Stomach (tissue), 9 donors: ENCODE data around the gene ZNF202. TPM values are rescaled to one million over a fixed set of nuclear protein-coding genes. Genes with fewer than 3 reads are reported as not detected.
"Not testable (repeated sequence)": the region's sequence is repeated elsewhere in the genome, so short reads cannot be mapped to it uniquely, and the experiment has no call there.

ENCODE experiments used
- DNase-seq, 2 donors: peaks; one replicate each; pipeline versions ENCODE4 v3.0.0 to v3.0.0-alpha.2; 2013 to 2019
- H3K27ac ChIP-seq, 5 donors: fragments of 200-600 bp in 4 of 5; sonication (generic) in 4 of 5; one replicate each; pipeline ENCODE4 v1.5.1; 2013 to 2019; ENCODE audit warnings: mild to moderate bottlenecking in 1 of 5, moderate library complexity in 1 of 5
- H3K27me3 ChIP-seq, 3 donors: fragments of 200-600 bp; sonication (generic); one replicate each; pipeline ENCODE4 v1.5.1; 2017 to 2019; ENCODE audit warnings: mixed run types in 1 of 3
- H3K36me3 ChIP-seq, 4 donors: fragments of 200-600 bp; sonication (generic); 1 replicate in 3 of 4; 2 replicates in 1 of 4; pipeline ENCODE4 v1.5.1; 2016 to 2019
- H3K4me1 ChIP-seq, 4 donors: fragments of 200-600 bp; sonication (generic); one replicate each; pipeline ENCODE4 v1.5.1; 2016 to 2019
- H3K4me3 ChIP-seq, 4 donors: fragments of 200-600 bp; sonication (generic) in 3 of 4; one replicate each; pipeline ENCODE4 v1.5.1; 2016 to 2019; ENCODE audit warnings: mild to moderate bottlenecking in 1 of 4
- H3K9me3 ChIP-seq, 4 donors: fragments of 200-600 bp; sonication (generic); one replicate each; pipeline ENCODE4 v1.5.1; 2016 to 2019
- EP300 ChIP-seq: sonication (generic); formaldehyde crosslinking; IDR thresholded peaks from one replicate; pipeline ENCODE4 v1.6.1; 2017; ENCODE audit warnings: antibody characterized with exemption
- POLR2A ChIP-seq, 4 donors: fragments of 450-650 bp; IDR thresholded peaks; one replicate each; pipeline ENCODE4 v1.6.1; 2016; ENCODE audit warnings: antibody characterized with exemption in 4 of 4, control low read depth in 2 of 4, mild to moderate bottlenecking in 1 of 4, moderate library complexity in 1 of 4
- POLR2AphosphoS5 ChIP-seq, 3 donors: sonication (generic); formaldehyde crosslinking; IDR thresholded peaks; one replicate each; pipeline ENCODE4 v1.6.1; 2016; ENCODE audit warnings: antibody characterized with exemption in 3 of 3
- WGBS, 5 donors: extraction: QIAGEN DNeasy Blood & Tissue Kit in 3 of 5; methylation state at CpG; one replicate each; pipeline versions ENCODE4 v1.1.5 to v1.1.7; 2013 to 2018; 5-methylcytosine and 5-hydroxymethylcytosine counted together
- intact Hi-C: fragments of 100-400 bp; cut with DNase I; formaldehyde crosslinking; loops from one replicate; pipeline ENCODE4 v1.15.1; 2023; ENCODE audit warnings: low total_unique reads
- polyA plus RNA-seq, 3 donors: library from polyadenylated mRNA; stranded (reverse); fragments of 200-250 nt; gene quantifications; one replicate each; pipeline ENCODE4 v1.2.3, GENCODE V29; 2013
- total RNA-seq, 5 donors: library from RNA; depleted of rRNA; stranded (reverse); fragments of >200 nt; gene quantifications; one replicate each; pipeline versions ENCODE4 v1.1.0 to v1.2.3, GENCODE V29; 2014 to 2016
- TF ChIP-seq, protein P1 (sequence below), 7 experiments: fragments of 450-650 bp in 4 of 7; fragments of 200-600 bp in 3 of 7; sonication (generic) in 3 of 7; IDR thresholded peaks; one replicate each; pipeline ENCODE4 v1.5.1; 2016 to 2019; ENCODE audit warnings: antibody characterized with exemption in 7 of 7, control low read depth in 2 of 7, mild to moderate bottlenecking in 1 of 7
- donor health status: healthy with polysubstance abuse.
- donor health status: Bipolar disorder and iron deficiency.
- donor health status: healthy.

The ZNF202 gene
- total and polyA plus RNA-seq, 8 donors = 1.7 to 17.4 (median 4.6) TPM

DNA sequence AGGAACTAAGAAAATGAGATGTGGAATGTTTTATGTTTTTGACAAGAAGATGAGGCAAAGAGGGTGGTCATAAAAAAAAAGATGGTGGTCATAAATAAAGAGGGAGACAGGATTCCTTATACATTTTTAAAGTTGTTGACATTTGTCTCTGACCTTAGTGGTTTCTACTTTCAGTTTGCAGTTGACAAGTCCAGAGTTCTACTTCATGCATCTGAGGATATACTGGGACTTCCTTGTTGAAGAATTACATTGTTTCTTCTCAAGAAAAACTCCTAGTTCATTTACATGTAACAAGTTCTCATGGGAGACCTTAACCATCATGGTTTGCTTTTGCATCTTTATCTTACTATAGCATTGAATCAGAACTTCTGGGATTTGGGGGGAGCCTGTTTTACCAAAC is 11.7 kb upstream of the ZNF202 start:
- Histone ChIP-seq H3K4me3 (no peak overlapping the region), H3K4me1 (no peaks in the 10 kb centered on the region), H3K36me3 (no peaks in the 10 kb centered on the region), H3K27ac (no peak overlapping the region), H3K9me3 (no peaks in the 10 kb centered on the region), H3K27me3 (peaks cover 0 to 16% (median 0%) of the 10 kb centered on the region in 3 donors)
- intact Hi-C loops = no loop called here
- TF ChIP-seq, protein P1, sequence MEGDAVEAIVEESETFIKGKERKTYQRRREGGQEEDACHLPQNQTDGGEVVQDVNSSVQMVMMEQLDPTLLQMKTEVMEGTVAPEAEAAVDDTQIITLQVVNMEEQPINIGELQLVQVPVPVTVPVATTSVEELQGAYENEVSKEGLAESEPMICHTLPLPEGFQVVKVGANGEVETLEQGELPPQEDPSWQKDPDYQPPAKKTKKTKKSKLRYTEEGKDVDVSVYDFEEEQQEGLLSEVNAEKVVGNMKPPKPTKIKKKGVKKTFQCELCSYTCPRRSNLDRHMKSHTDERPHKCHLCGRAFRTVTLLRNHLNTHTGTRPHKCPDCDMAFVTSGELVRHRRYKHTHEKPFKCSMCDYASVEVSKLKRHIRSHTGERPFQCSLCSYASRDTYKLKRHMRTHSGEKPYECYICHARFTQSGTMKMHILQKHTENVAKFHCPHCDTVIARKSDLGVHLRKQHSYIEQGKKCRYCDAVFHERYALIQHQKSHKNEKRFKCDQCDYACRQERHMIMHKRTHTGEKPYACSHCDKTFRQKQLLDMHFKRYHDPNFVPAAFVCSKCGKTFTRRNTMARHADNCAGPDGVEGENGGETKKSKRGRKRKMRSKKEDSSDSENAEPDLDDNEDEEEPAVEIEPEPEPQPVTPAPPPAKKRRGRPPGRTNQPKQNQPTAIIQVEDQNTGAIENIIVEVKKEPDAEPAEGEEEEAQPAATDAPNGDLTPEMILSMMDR (IDR thresholded peaks at IDR 0.05) = no peak
- TF ChIP-seq EP300 = no peak
- no peak for TF ChIP-seq POLR2A (IDR thresholded peaks at IDR 0.05)
- peak in 1 of 2 donors; percentile 14 for DNase-seq

DNA sequence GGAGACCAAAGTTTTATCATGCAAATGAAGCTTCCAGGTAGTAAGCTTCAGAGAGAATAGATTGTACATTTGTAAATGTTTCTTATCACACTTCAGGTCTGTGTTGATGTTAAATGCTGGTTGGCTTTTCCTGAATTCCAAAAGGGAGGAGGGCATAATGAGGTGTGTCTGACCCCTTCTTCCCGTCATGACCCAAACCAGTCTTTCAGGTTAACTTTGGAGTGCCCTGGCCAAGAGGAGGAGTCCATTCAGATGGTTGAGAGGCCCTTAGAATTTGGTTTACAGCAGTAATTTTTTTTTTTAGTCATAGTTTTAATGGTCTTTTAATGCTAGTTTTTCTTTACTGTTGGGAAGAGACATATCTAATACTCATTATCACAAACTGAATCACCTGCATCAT is 10.3 kb upstream of the ZNF202 start:
- intact Hi-C loops = no loop called here
- peak in 1 of 2 donors; percentile 16 for DNase-seq
- Histone ChIP-seq H3K27me3 (peaks cover 0 to 16% (median 0%) of the 10 kb centered on the region in 3 donors), H3K27ac (no peak overlapping the region), H3K36me3 (no peaks in the 10 kb centered on the region), H3K9me3 (no peaks in the 10 kb centered on the region), H3K4me3 (no peak overlapping the region), H3K4me1 (no peaks in the 10 kb centered on the region)
- TF ChIP-seq POLR2A (IDR thresholded peaks at IDR 0.05) (no peak), EP300 (no peak), POLR2AphosphoS5 (IDR thresholded peaks at IDR 0.05) (no peak)
- TF ChIP-seq, protein P1 (IDR thresholded peaks at IDR 0.05) = no peak
- 30 to 40% (median 36%) methylated on average over 1 of the region's 1 CpG for whole genome bisulfite sequencing, 5 donors

DNA sequence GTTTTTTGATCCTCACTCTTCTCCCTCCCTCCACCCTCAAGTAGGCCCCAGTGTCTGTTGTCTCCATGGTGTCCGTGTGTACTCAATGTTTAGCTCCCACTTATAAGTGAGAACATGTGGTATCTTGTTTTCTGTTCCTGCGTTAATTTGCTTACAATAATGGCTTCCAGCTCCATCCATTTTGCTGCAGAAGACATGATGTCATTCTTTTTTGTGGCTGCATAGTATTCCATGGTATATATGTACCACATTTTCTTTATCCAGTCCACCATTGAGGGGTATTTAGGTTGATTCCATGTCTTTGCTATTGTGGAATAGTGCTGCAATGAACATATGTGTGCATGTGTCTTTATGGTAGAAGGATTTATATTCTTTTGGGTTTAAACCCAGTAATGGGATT is 6.9 kb upstream of the ZNF202 start:
- WGBS, 5 donors = 71 to 94% (median 93%) methylated on average over 2 of the region's 2 CpGs
- H3K4me3 ChIP-seq, intact Hi-C loops, H3K36me3 ChIP-seq, H3K4me1 ChIP-seq, H3K27ac ChIP-seq, DNase-seq, H3K9me3 ChIP-seq: not testable (repeated sequence)
- H3K27me3 ChIP-seq = peaks cover 0 to 15% (median 0%) of the 10 kb centered on the region in 3 donors

DNA sequence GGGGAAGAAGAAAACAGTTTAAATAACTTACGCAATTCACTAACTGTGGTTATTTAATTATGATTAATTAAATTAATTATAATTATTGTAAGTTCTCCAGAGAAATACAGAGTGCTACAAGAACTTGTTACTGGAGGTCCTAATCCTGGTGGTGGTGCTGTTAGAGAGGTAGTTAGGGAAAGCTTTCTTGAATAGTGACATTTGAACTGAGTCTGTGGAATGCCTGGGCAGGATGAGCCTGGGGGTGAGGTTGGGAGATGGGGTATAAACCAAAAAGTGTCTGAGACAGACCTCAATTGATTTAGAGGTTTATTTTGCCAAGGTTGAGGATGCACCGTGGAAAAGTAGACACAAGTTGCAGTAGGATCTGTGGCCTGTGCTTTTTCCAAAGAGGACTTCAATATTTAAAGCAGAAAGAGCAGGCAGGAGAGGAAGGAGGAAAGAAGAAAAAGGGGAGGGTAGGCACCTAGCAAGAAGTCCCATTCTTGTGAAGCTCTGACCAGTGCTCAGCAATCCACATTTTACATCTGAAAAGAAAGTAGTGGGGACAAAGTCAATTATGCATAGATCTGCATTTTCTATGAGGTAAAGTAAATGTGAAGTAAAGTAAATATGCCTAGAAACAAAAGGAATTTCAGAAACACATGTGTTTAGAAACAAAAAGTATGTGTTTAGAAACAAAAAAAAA is 4.4 kb upstream of the ZNF202 start:
- H3K27ac ChIP-seq = no peak overlapping the region
- intact Hi-C loops = no loop called here
- no peaks in the 10 kb centered on the region for H3K27me3 ChIP-seq
- WGBS, 5 donors = 73 to 81% (median 79%) methylated on average over 2 of the region's 2 CpGs
- H3K9me3 ChIP-seq = no peaks in the 10 kb centered on the region
- no peak overlapping the region for H3K4me3 ChIP-seq
- TF ChIP-seq POLR2AphosphoS5 (IDR thresholded peaks at IDR 0.05) (no peak), POLR2A (IDR thresholded peaks at IDR 0.05) (no peak), EP300 (no peak)
- TF ChIP-seq, protein P1 (IDR thresholded peaks at IDR 0.05) = no peak
- peaks cover 0 to 10% (median 7%) of the 10 kb centered on the region in 4 donors for H3K4me1 ChIP-seq
- DNase-seq = no peak
- no peaks in the 10 kb centered on the region for H3K36me3 ChIP-seq

DNA sequence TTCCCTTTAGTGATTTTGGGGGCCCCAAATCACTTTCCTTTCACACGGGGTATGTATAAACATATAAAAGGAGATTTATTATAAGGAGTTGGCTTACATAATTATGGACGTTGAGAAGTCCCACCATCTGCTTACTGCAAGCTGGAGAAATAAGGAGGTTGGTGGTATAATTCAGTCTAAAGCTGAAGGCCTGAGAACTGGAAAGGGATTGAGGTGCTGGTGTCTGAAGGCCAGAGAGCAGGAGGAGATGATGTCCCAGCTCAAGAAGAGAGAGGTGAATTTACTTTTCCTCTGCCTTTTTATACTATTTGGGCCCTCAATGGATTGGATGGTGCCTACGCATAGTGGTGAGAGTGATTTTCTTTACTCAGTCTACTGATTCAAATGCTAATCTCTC is 1.3 kb upstream of the ZNF202 start:
- WGBS, 5 donors = 45 to 50% (median 47%) methylated on average over 3 of the region's 3 CpGs
- Histone ChIP-seq H3K4me3 (peak overlapping the region in 2 of 4 donors; percentile 96 to 98), H3K27ac (no peak overlapping the region), H3K27me3 (no peaks in the 10 kb centered on the region), H3K9me3 (no peaks in the 10 kb centered on the region), H3K36me3 (peaks cover 0 to 16% (median 11%) of the 10 kb centered on the region in 4 donors), H3K4me1 (peaks cover 10 to 34% (median 20%) of the 10 kb centered on the region in 4 donors)
- TF ChIP-seq EP300 (no peak), POLR2A (IDR thresholded peaks at IDR 0.05) (no peak), POLR2AphosphoS5 (IDR thresholded peaks at IDR 0.05) (no peak)
- TF ChIP-seq, protein P1 (IDR thresholded peaks at IDR 0.05) = no peak
- no peak for DNase-seq
- intact Hi-C loops = no loop called here
